SK-N-MC (cell line): Measurements from ENCODE around the gene ARHGAP26.

Experiments
- EZH2 ChIP-seq: fragments of 200-600 bp; sonication (generic); IDR thresholded peaks from one replicate; pipeline ENCODE4 v1.6.1; 2017; ENCODE audit warnings: antibody characterized with exemption
- FOXP2 ChIP-seq: optimal IDR thresholded peaks from 2 replicates; pipeline ENCODE3; 2011; ENCODE audit warnings: mild to moderate bottlenecking, moderate library complexity; ENCODE audit not compliant: insufficient read depth; ENCODE audit errors: extremely low read length, control extremely low read depth
- POLR2AphosphoS5 ChIP-seq: IDR thresholded peaks from 2 replicates; pipeline ENCODE4 v1.6.1; 2012; ENCODE audit warnings: mild to moderate bottlenecking, low read depth, low read length, borderline replicate concordance

DNA sequence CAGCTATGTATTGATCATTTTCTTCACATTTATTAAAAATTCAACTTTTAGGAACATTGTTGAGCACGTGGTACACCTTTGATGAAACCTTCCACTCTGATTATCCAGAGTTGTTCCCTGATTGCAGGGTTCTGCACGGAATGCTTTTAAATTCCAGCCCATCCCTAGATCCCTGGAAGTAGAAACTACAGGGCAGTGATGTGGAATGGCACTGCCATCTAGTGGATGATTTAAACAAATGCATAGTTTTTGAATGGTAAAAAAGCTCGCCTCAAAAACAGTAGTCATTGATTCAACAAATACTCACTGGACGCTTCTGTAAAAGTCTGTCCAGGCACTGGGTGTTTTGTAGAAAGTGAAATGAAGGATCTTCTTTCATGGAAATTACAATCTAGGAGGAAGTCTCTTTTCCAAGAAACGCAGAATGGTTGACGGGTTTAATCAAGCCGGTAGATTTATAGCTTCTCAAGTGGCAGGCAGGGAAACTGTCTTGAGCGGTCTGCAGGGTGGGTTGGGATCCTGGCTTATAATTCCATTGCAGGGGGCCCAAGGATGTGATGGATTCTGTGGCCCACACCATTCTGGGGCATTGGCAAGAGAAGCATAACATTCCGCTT is 118.4 kb downstream of the ARHGAP26 start:
- TF ChIP-seq POLR2AphosphoS5: no peak
- TF ChIP-seq EZH2: no peak
- TF ChIP-seq FOXP2: no peak
